Kidney epithelial cell (primary cell): Measurements from ENCODE around the gene ABCG8. TPM values are rescaled to one million over a fixed set of nuclear protein-coding genes. Genes with fewer than 3 reads are reported as not detected.

Source experiments
- DNase-seq: peaks from one replicate; pipeline ENCODE4 v3.0.0-alpha.2; 2010; ENCODE audit warnings: low read depth
- H3K27me3 ChIP-seq: 2 replicates; pipeline ENCODE4 v1.6.0; 2011; ENCODE audit warnings: low read length; ENCODE audit not compliant: control insufficient read depth, insufficient read depth
- H3K36me3 ChIP-seq: 2 replicates; pipeline ENCODE4 v1.5.1; 2011; ENCODE audit warnings: low read length; ENCODE audit not compliant: control insufficient read depth, insufficient read depth
- H3K4me3 ChIP-seq: 2 replicates; pipeline ENCODE4 v1.5.1; 2011; ENCODE audit warnings: low read depth, mild to moderate bottlenecking, control low read depth, low read length
- total RNA-seq: library from RNA; depleted of rRNA; stranded (reverse); fragments of >200 nt; gene quantifications from 2 replicates; pipeline ENCODE4 v1.2.3, GENCODE V29; 2015
- TF ChIP-seq, protein P1 (sequence below): IDR thresholded peaks from 2 replicates; pipeline ENCODE4 v1.5.1; 2011; ENCODE audit warnings: mild to moderate bottlenecking, moderate library complexity, low read length, control low read depth, inconsistent platforms; ENCODE audit not compliant: insufficient read depth, poor library complexity, severe bottlenecking

The ABCG8 gene
- total RNA-seq, 1 donor from 2014 or later, result not detected

DNA sequence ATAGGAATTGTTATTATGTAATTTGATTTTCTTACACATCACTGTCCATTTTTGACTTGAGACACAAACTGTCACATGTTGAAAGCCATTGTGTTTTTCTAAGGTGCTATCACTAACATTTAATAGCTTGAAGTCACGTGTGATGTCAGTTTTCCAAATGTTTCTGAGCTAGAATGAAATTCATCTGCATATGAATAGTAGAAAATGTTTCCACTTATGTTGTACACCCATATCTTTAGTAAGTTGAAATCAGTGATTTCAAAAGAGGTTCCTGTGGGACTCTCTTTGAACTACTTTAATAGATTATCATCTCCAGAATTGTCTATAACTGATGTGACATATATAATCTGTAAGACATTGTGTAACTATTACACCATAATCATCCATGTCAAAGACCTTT lies 27.9 kb upstream of the ABCG8 start:
- TF ChIP-seq, protein P1, sequence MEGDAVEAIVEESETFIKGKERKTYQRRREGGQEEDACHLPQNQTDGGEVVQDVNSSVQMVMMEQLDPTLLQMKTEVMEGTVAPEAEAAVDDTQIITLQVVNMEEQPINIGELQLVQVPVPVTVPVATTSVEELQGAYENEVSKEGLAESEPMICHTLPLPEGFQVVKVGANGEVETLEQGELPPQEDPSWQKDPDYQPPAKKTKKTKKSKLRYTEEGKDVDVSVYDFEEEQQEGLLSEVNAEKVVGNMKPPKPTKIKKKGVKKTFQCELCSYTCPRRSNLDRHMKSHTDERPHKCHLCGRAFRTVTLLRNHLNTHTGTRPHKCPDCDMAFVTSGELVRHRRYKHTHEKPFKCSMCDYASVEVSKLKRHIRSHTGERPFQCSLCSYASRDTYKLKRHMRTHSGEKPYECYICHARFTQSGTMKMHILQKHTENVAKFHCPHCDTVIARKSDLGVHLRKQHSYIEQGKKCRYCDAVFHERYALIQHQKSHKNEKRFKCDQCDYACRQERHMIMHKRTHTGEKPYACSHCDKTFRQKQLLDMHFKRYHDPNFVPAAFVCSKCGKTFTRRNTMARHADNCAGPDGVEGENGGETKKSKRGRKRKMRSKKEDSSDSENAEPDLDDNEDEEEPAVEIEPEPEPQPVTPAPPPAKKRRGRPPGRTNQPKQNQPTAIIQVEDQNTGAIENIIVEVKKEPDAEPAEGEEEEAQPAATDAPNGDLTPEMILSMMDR, result no peak

DNA sequence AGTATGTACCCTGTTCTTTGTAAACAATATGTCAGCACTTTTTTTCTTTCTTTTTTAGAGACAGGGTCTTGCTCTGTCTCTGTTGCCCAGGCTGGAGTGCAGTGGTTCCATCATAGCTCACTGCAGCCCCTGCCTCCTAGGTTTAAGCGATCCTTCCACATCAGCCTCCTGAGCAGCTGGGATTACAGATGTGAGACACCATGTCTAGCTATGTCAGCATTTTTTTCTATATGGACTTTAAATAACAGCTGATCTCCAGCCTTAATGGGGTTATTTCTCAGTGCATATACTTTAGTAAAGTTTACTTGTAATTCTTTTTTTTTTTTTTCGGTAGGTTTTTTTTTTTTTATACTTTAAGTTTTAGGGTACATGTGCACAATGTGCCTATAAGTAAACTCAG lies 26.8 kb upstream of the ABCG8 start:
- DNase-seq, result no peak
- Histone ChIP-seq H3K27me3 (no peaks in the 10 kb centered on the region), H3K4me3 (no peak overlapping the region), H3K36me3 (no peaks in the 10 kb centered on the region)
- TF ChIP-seq, protein P1, result no peak

More for the DNA sequence above, 27.9 kb upstream of the ABCG8 start:
- Histone ChIP-seq H3K27me3 (no peaks in the 10 kb centered on the region), H3K36me3 (no peaks in the 10 kb centered on the region), H3K4me3 (no peak overlapping the region)
- DNase-seq, result no peak

DNA sequence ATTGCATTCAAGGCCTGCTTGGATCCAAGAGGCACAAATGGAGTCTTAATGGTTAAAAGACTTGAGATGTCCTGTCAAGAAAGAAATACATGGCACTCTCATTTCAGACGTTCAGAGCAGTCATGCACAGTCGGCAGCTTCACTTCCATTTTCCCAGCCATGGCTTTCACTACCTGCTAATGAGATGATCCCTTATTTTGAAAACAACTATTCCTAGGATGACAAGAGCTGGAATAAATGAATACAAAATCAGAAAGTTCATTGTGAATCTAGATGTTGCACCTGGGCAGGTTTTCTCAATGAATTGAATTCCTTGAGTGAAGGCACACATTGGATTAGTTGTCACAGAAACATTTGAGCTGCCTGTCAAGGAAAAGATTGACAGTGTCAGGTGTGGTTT lies 25.8 kb upstream of the ABCG8 start:
- TF ChIP-seq, protein P1, result no peak
- H3K27me3 ChIP-seq, result no peaks in the 10 kb centered on the region
- no peaks in the 10 kb centered on the region for H3K36me3 ChIP-seq
- DNase-seq, result no peak
- H3K4me3 ChIP-seq, result no peak overlapping the region

DNA sequence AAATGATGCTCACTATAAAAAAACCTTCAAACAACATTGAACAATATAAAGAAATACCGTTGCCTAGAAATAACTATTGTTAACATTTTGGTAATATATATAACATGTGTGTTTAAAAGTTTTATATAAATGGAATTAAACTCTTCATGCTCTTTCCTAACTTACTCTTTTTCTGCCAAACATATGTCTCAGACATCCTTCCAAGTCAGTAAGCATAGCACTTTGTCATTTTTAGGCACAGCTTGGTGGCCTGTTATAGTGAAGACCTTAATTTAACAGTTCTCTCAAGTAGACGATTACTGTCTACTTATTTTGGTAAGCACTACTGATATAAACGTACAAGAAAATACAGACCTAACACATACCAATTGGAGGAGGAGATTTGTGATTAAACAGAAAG lies 24.1 kb upstream of the ABCG8 start:
- H3K27me3 ChIP-seq, result no peaks in the 10 kb centered on the region
- H3K36me3 ChIP-seq, result no peaks in the 10 kb centered on the region
- DNase-seq, result no peak
- TF ChIP-seq, protein P1, result no peak
- no peak overlapping the region for H3K4me3 ChIP-seq

DNA sequence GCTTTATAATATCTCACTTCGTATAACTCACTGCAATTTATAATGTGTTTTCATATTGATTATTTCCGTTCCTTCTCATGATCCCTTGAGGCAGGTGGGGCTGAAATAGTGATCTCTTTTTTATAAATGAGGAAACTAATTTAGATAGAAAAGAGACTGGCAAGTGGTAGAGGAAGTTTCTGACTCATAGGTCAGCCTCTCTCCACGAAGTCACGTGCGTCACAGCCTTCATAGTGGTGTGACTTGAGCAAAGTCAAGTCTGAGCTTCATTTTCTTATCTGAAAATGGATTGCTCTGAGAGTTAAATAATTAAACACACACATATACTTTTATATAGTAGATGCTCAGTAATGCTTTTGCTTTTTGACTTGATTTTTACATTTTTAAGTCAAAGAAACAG lies 20.0 kb upstream of the ABCG8 start:
- Histone ChIP-seq H3K4me3 (no peak overlapping the region), H3K36me3 (no peaks in the 10 kb centered on the region), H3K27me3 (no peaks in the 10 kb centered on the region)
- TF ChIP-seq, protein P1, result no peak
- no peak for DNase-seq

DNA sequence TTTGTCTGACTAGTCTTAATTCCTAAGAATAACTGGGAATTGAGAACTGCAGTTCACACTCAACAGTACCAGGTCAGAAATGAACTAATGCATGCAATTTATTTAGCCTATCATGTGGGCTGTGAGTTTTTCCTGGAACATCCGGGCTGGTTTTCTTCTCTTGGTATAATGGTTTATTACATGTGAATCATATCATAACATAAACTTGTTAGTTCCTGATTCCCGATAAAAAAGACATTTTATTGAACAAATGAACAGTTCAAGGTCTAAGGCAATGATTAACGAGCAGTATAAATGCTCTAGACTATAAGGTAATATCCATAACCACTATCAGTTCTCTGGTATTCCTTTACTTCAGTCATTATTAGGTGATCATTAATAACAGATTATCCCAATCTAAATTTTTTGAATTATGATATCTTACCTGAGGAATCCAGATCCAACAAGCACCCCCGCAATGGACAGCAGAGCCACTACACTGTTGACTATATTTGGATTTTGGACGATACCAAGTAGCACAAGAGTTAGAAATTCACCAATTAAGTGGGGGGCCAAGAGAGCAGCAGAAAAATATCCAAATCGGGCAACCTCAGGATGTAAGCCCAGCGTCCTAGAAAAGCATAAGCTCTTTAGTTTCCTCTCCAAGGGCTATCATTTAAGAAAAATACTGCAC lies 19.1 kb upstream of the ABCG8 start:
- no peaks in the 10 kb centered on the region for H3K27me3 ChIP-seq
- no peak for DNase-seq
- TF ChIP-seq, protein P1, result no peak
- no peak overlapping the region for H3K4me3 ChIP-seq
- H3K36me3 ChIP-seq, result no peaks in the 10 kb centered on the region
